Upper lobe of left lung (tissue), 6 donors: ENCODE results near the gene B3GALT5. TPM values are rescaled to one million over a fixed set of nuclear protein-coding genes. Genes with fewer than 3 reads are reported as not detected.

Experiments used
- ATAC-seq, 2 donors: fragments of 200-7000 bp; cut with Tn5 transposase; one replicate each; pipeline ENCODE4 v1.9.1; 2022; ENCODE audit warnings: mild to moderate bottlenecking in 2 of 2, moderate library complexity in 2 of 2; ENCODE audit not compliant: low FRiP score in 2 of 2
- DNase-seq, 2 donors: peaks; one replicate each; pipeline ENCODE4 v3.0.0-alpha.2; 2019 to 2020
- H3K27ac ChIP-seq, 4 donors: fragments of 200-600 bp; sonication (generic); one replicate each; pipeline ENCODE4 v1.5.1; 2016 to 2019
- H3K27me3 ChIP-seq, 4 donors: fragments of 200-600 bp; sonication (generic); one replicate each; pipeline ENCODE4 v1.5.1; 2017 to 2019
- H3K36me3 ChIP-seq, 4 donors: fragments of 200-600 bp; sonication (generic); one replicate each; pipeline ENCODE4 v1.5.1; 2016 to 2019
- H3K4me1 ChIP-seq, 4 donors: fragments of 200-600 bp; sonication (generic); one replicate each; pipeline ENCODE4 v1.5.1; 2018 to 2019
- H3K4me3 ChIP-seq, 4 donors: fragments of 200-600 bp; sonication (generic); one replicate each; pipeline ENCODE4 v1.5.1; 2017 to 2019; ENCODE audit warnings: mild to moderate bottlenecking in 2 of 4, moderate library complexity in 1 of 4
- H3K9me3 ChIP-seq, 4 donors: fragments of 200-600 bp; sonication (generic); one replicate each; pipeline ENCODE4 v1.5.1; 2018 to 2019
- CTCF ChIP-seq, 6 experiments: fragments of 450-650 bp in 4 of 6; fragments of 200-600 bp in 2 of 6; sonication (generic) in 2 of 6; IDR thresholded peaks; one replicate each; pipeline ENCODE4 v1.5.1; 2016 to 2019; ENCODE audit warnings: antibody characterized with exemption in 6 of 6
- EP300 ChIP-seq, 4 donors: sonication (generic); formaldehyde crosslinking; IDR thresholded peaks; one replicate each; pipeline ENCODE4 v1.5.1; 2017; ENCODE audit warnings: antibody characterized with exemption in 4 of 4, control low read depth in 2 of 4
- POLR2A ChIP-seq, 4 donors: fragments of 450-650 bp; IDR thresholded peaks; one replicate each; pipeline ENCODE4 v1.5.1; 2016 to 2017; ENCODE audit warnings: antibody characterized with exemption in 4 of 4, mild to moderate bottlenecking in 2 of 4
- POLR2AphosphoS5 ChIP-seq, 2 donors: sonication (generic); formaldehyde crosslinking; IDR thresholded peaks; one replicate each; pipeline ENCODE4 v1.5.1; 2017; ENCODE audit warnings: antibody characterized with exemption in 2 of 2
- WGBS, 2 donors: methylation state at CpG; one replicate each; pipeline ENCODE4 v1.1.5; 2017 to 2018; 5-methylcytosine and 5-hydroxymethylcytosine counted together
- total RNA-seq, 6 donors: library from RNA; depleted of rRNA in 4 of 6; stranded (reverse); fragments of >200 nt in 4 of 6; gene quantifications; one replicate each; pipeline versions ENCODE4 v1.1.0 to v1.2.1, GENCODE V29; 2016 to 2021
- donor health status: DM: no; HTN: no; CAD: no; lungs with moderate emphysema.
- donor health status: DM: no; HTN: yes; CAD: no; lungs with severe emphysema.

Gene B3GALT5
- total RNA-seq, 6 donors from 2014 or later: under 0.01 to 0.71 (median 0.09) TPM; not detected in 1

DNA sequence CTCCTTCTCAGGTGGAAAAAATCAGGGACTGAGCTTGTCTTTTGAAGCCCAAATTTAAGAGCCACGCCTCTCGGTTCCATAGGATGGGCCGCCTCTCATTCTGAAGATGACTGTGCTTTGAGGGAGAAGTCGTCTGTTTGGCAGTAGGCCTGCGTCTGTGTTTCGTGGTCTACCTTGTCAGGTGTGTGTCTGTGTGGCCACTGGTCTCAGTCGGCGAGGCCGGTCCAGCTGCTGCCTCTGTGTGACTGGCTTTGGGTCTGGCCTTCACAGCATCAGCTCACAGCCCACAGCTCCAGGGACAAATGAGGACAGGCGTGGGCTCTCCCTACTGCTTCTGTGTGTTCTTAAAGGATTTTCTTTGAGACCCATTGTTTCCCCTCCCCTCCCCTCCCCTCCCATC is 50.3 kb downstream of the B3GALT5 start:
- no peak for DNase-seq
- WGBS, 2 donors: 86 to 88% methylated on average over 9 to 10 of the region's 10 CpGs
- Histone ChIP-seq H3K27ac (no peak overlapping the region), H3K36me3 (no peaks in the 10 kb centered on the region), H3K4me3 (no peak overlapping the region), H3K4me1 (peaks cover 0 to 14% (median 2%) of the 10 kb centered on the region in 4 donors), H3K9me3 (no peaks in the 10 kb centered on the region), H3K27me3 (no peaks in the 10 kb centered on the region)
- TF ChIP-seq CTCF (IDR thresholded peaks at IDR 0.05): no peak
- TF ChIP-seq EP300 (IDR thresholded peaks at IDR 0.05): no peak
- TF ChIP-seq POLR2AphosphoS5 (IDR thresholded peaks at IDR 0.05): no peak
- no peak for TF ChIP-seq POLR2A (IDR thresholded peaks at IDR 0.05)
- peak in 1 of 2 donors; percentile 21 for ATAC-seq

DNA sequence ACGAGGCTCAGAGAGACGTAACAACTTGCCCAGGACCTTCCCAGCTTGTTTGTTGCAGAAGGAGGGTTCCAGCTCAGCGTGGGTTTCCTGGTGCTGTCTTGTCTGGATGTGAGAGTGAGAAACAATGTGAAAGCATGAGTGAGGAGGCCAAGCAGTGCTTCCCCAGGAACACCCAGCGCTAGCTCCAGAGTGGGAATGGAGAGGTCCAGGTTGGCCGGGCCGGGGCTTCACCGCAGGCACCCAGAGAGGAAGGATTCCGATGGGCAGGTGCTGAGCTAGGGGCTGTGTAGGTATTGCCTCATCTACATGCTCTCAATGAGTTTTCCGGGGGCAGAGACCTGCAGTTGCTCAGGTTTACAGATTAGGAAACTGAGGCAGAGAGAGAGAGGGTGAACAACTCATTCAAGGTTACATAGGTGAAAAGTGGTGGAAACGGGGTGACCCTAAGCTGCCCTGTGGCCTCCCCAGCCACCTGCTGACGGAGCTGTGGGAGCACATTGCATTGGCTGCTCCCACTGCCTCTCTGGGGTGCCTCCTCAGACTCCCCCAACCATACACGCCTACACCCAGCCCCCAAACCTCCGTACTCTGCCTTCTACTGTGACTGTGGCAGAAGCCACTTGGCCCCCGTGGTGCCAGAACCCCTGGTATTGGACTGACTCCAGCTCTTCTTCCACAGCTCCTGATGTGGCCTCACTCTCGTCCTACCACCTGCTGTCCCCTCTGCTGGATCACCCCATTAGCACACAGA is 51.2 kb downstream of the B3GALT5 start:
- WGBS, 2 donors: 90 to 92% methylated on average over 13 to 15 of the region's 15 CpGs
- Histone ChIP-seq H3K9me3 (no peaks in the 10 kb centered on the region), H3K27ac (no peak overlapping the region), H3K27me3 (no peaks in the 10 kb centered on the region), H3K36me3 (no peaks in the 10 kb centered on the region), H3K4me3 (no peak overlapping the region), H3K4me1 (peaks cover 0 to 14% (median 2%) of the 10 kb centered on the region in 4 donors)
- TF ChIP-seq POLR2AphosphoS5 (IDR thresholded peaks at IDR 0.05): no peak
- TF ChIP-seq CTCF (IDR thresholded peaks at IDR 0.05): no peak
- TF ChIP-seq EP300 (IDR thresholded peaks at IDR 0.05): no peak
- TF ChIP-seq POLR2A (IDR thresholded peaks at IDR 0.05): no peak
- ATAC-seq (no peak), DNase-seq (no peak)

- H3K4me3 ChIP-seq: no peak overlapping the region
- WGBS, 2 donors: 89 to 95% methylated on average over 12 of the region's 12 CpGs
- TF ChIP-seq EP300 (IDR thresholded peaks at IDR 0.05) (no peak), POLR2AphosphoS5 (IDR thresholded peaks at IDR 0.05) (no peak), POLR2A (IDR thresholded peaks at IDR 0.05) (no peak), CTCF (IDR thresholded peaks at IDR 0.05) (no peak)
- ATAC-seq: no peak
- DNase-seq: no peak
- peaks cover 0 to 14% (median 2%) of the 10 kb centered on the region in 4 donors for H3K4me1 ChIP-seq
- H3K27ac ChIP-seq: no peak overlapping the region
- no peaks in the 10 kb centered on the region for H3K27me3 ChIP-seq
- H3K36me3 ChIP-seq: no peaks in the 10 kb centered on the region
- H3K9me3 ChIP-seq: no peaks in the 10 kb centered on the region
These were observed 51.8 kb downstream of the B3GALT5 start for GRCh38 chr21:39664586-39664985.

DNA sequence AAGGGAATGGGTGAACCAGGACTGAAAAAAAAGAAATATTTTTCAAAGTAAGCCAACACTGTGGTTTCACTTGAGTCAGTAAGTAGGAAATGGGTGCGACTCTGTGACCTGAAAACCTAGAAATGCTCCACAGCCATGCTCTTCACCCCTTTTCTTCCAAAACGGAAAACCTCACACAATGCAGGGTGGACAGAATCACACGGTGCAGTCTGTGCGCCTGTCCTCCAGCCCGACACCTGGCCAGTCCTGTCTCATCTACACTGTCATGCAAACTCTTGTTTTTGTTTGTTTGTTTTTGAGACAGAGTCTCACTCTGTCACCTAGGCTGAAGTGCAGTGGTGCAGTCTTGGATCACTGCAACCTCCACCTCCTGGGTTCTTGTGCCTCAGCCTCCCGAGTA is 53.3 kb downstream of the B3GALT5 start:
- TF ChIP-seq EP300 (IDR thresholded peaks at IDR 0.05) (no peak), POLR2AphosphoS5 (IDR thresholded peaks at IDR 0.05) (no peak), POLR2A (IDR thresholded peaks at IDR 0.05) (no peak), CTCF (IDR thresholded peaks at IDR 0.05) (no peak)
- Histone ChIP-seq H3K4me1 (peaks cover 0 to under 1% (median under 1%) of the 10 kb centered on the region in 4 donors), H3K36me3 (no peaks in the 10 kb centered on the region), H3K27me3 (no peaks in the 10 kb centered on the region), H3K27ac (no peak overlapping the region), H3K9me3 (no peaks in the 10 kb centered on the region), H3K4me3 (no peak overlapping the region)
- no peak for ATAC-seq
- no peak for DNase-seq
- WGBS, 2 donors: 89 to 93% methylated on average over 6 of the region's 6 CpGs
